ENCODE results near the gene BAIAP2. TPM values are rescaled to one million over a fixed set of nuclear protein-coding genes. Genes with fewer than 3 reads are reported as not detected.

Gene BAIAP2
- total RNA-seq, 1 donor from 2014 or later, result 51.4 TPM

GRCh38 chr17:81136366-81136765, 101.4 kb downstream of the BAIAP2 start:
- Histone ChIP-seq H3K9ac (ENCODE audit: low read length) (no peak overlapping the region), H3K4me1 (ENCODE audit: insufficient read depth, low read length) (no peaks in the 10 kb centered on the region), H3K4me2 (ENCODE audit: low read length) (no peak overlapping the region), H3K27me3 (ENCODE audit: insufficient read depth, low read length) (no peaks in the 10 kb centered on the region), H3K79me2 (ENCODE audit: insufficient read depth, low read length) (no peaks in the 10 kb centered on the region), H3K27ac (ENCODE audit: low read depth, low read length) (no peak overlapping the region), H4K20me1 (ENCODE audit: insufficient read depth, low read length) (peaks cover 4% of the 10 kb centered on the region), H3K9me3 (ENCODE audit: insufficient read depth, low read depth, low read length) (peaks cover 3% of the 10 kb centered on the region), H2AFZ (ENCODE audit: low read depth, low read length) (no peak overlapping the region), H3K36me3 (ENCODE audit: insufficient read depth, low read length) (no peaks in the 10 kb centered on the region), H3K4me3 (ENCODE audit: insufficient read depth, low read depth, low read length) (no peak overlapping the region)
- Mint-ChIP-seq H3K36me3 (ENCODE audit: low read depth, unreplicated experiment) (no peaks in the 10 kb centered on the region), H3K27me3 (ENCODE audit: low read depth, unreplicated experiment) (peaks cover 7% of the 10 kb centered on the region), H3K9me3 (ENCODE audit: unreplicated experiment) (peaks cover 2% of the 10 kb centered on the region), H3K4me3 (ENCODE audit: unreplicated experiment) (no peak overlapping the region), H3K27ac (ENCODE audit: unreplicated experiment) (no peak overlapping the region), H3K4me1 (ENCODE audit: low read depth, unreplicated experiment) (no peaks in the 10 kb centered on the region)
- DNase-seq (ENCODE audit: low read depth) (no peak), FAIRE-seq (no peak)
- TF ChIP-seq EZH2 (IDR thresholded peaks at IDR 0.05; ENCODE audit: insufficient read depth, low read length), result no peak
- TF ChIP-seq CTCF (IDR thresholded peaks at IDR 0.05; ENCODE audit: insufficient read depth, low read depth, low read length), result no peak

- H3K4me1 Mint-ChIP-seq (ENCODE audit: low read depth, unreplicated experiment), result no peaks in the 10 kb centered on the region
- Histone ChIP-seq H3K4me3 (ENCODE audit: insufficient read depth, low read depth, low read length) (no peak overlapping the region), H3K9me3 (ENCODE audit: insufficient read depth, low read depth, low read length) (peaks cover 3% of the 10 kb centered on the region), H4K20me1 (ENCODE audit: insufficient read depth, low read length) (peaks cover 4% of the 10 kb centered on the region), H3K4me1 (ENCODE audit: insufficient read depth, low read length) (no peaks in the 10 kb centered on the region), H3K79me2 (ENCODE audit: insufficient read depth, low read length) (no peaks in the 10 kb centered on the region), H2AFZ (ENCODE audit: low read depth, low read length) (no peak overlapping the region), H3K27ac (ENCODE audit: low read depth, low read length) (no peak overlapping the region), H3K36me3 (ENCODE audit: insufficient read depth, low read length) (no peaks in the 10 kb centered on the region), H3K4me2 (ENCODE audit: low read length) (no peak overlapping the region), H3K9ac (ENCODE audit: low read length) (no peak overlapping the region), H3K27me3 (ENCODE audit: insufficient read depth, low read length) (no peaks in the 10 kb centered on the region)
- peaks cover 2% of the 10 kb centered on the region for H3K9me3 Mint-ChIP-seq (ENCODE audit: unreplicated experiment)
- no peak overlapping the region for H3K27ac Mint-ChIP-seq (ENCODE audit: unreplicated experiment)
- DNase-seq (ENCODE audit: low read depth) (no peak), FAIRE-seq (no peak)
- H3K27me3 Mint-ChIP-seq (ENCODE audit: low read depth, unreplicated experiment), result peaks cover 11% of the 10 kb centered on the region
- H3K36me3 Mint-ChIP-seq (ENCODE audit: low read depth, unreplicated experiment), result no peaks in the 10 kb centered on the region
- TF ChIP-seq CTCF (IDR thresholded peaks at IDR 0.05; ENCODE audit: insufficient read depth, low read depth, low read length) (no peak), EZH2 (IDR thresholded peaks at IDR 0.05; ENCODE audit: insufficient read depth, low read length) (no peak)
- no peak overlapping the region for H3K4me3 Mint-ChIP-seq (ENCODE audit: unreplicated experiment)
Measured at GRCh38 chr17:81137248-81137647, 102.3 kb downstream of the BAIAP2 start.

GRCh38 chr17:81138083-81138482, 103.1 kb downstream of the BAIAP2 start:
- H3K9me3 ChIP-seq (ENCODE audit: insufficient read depth, low read depth, low read length), result peaks cover 3% of the 10 kb centered on the region
- Mint-ChIP-seq H3K9me3 (ENCODE audit: unreplicated experiment) (peaks cover 2% of the 10 kb centered on the region), H3K27ac (ENCODE audit: unreplicated experiment) (no peak overlapping the region), H3K36me3 (ENCODE audit: low read depth, unreplicated experiment) (no peaks in the 10 kb centered on the region), H3K4me1 (ENCODE audit: low read depth, unreplicated experiment) (no peaks in the 10 kb centered on the region), H3K4me3 (ENCODE audit: unreplicated experiment) (no peak overlapping the region), H3K27me3 (ENCODE audit: low read depth, unreplicated experiment) (peaks cover 11% of the 10 kb centered on the region)
- FAIRE-seq (no peak), DNase-seq (ENCODE audit: low read depth) (no peak)
- TF ChIP-seq EZH2 (IDR thresholded peaks at IDR 0.05; ENCODE audit: insufficient read depth, low read length), result no peak
- TF ChIP-seq CTCF (IDR thresholded peaks at IDR 0.05; ENCODE audit: insufficient read depth, low read depth, low read length), result no peak
- H3K4me3 ChIP-seq (ENCODE audit: insufficient read depth, low read depth, low read length), result no peak overlapping the region
- no peak overlapping the region for H2AFZ ChIP-seq (ENCODE audit: low read depth, low read length)
- H3K36me3 ChIP-seq (ENCODE audit: insufficient read depth, low read length), result no peaks in the 10 kb centered on the region
- no peaks in the 10 kb centered on the region for H3K4me1 ChIP-seq (ENCODE audit: insufficient read depth, low read length)
- H4K20me1 ChIP-seq (ENCODE audit: insufficient read depth, low read length), result peaks cover 4% of the 10 kb centered on the region
- no peak overlapping the region for H3K9ac ChIP-seq (ENCODE audit: low read length)
- no peaks in the 10 kb centered on the region for H3K79me2 ChIP-seq (ENCODE audit: insufficient read depth, low read length)
- H3K4me2 ChIP-seq (ENCODE audit: low read length), result no peak overlapping the region
- no peaks in the 10 kb centered on the region for H3K27me3 ChIP-seq (ENCODE audit: insufficient read depth, low read length)
- H3K27ac ChIP-seq (ENCODE audit: low read depth, low read length), result no peak overlapping the region
